ENCODE results near the gene YY1.

- TF ChIP-seq CTCF (conservative IDR thresholded peaks at IDR 0.05; ENCODE audit: low read depth, low read length) = no peak
- no peak for TF ChIP-seq EZH2 (IDR thresholded peaks at IDR 0.05; ENCODE audit: borderline replicate concordance, low read depth, low read length, poor library complexity, severe bottlenecking)
Observed at GRCh38 chr14:100289916-100290606, 51.1 kb downstream of the YY1 start.
